GM18526 (cell line): ENCODE results near the gene DIS3L.

Experiments used
- POLR2A ChIP-seq: IDR thresholded peaks from 3 replicates; pipeline ENCODE4 v1.6.1; 2011; ENCODE audit not compliant: insufficient read length; ENCODE audit errors: extremely low read depth

The DIS3L gene

GRCh38 chr15:66292571-66293418 is 573 bp upstream of the DIS3L start:
- TF ChIP-seq POLR2A = no peak

GRCh38 chr15:66294157-66294931 is 976 bp downstream of the DIS3L start:
- no peak for TF ChIP-seq POLR2A

- no peak for TF ChIP-seq POLR2A
Observed at GRCh38 chr15:66294932-66295235, 1.5 kb downstream of the DIS3L start.

GRCh38 chr15:66296186-66296585 is 2.8 kb downstream of the DIS3L start:
- TF ChIP-seq POLR2A = no peak

- no peak for TF ChIP-seq POLR2A
Observed at GRCh38 chr15:66298803-66299251, 5.5 kb downstream of the DIS3L start.

GRCh38 chr15:66302489-66303278 is 9.3 kb downstream of the DIS3L start:
- no peak for TF ChIP-seq POLR2A

- no peak for TF ChIP-seq POLR2A
Observed at GRCh38 chr15:66306381-66306780, 13.0 kb downstream of the DIS3L start.

GRCh38 chr15:66308531-66308930 is 15.2 kb downstream of the DIS3L start:
- no peak for TF ChIP-seq POLR2A

GRCh38 chr15:66309828-66310227 is 16.5 kb downstream of the DIS3L start:
- no peak for TF ChIP-seq POLR2A

GRCh38 chr15:66310786-66311185 is 17.4 kb downstream of the DIS3L start:
- TF ChIP-seq POLR2A = no peak

GRCh38 chr15:66312144-66312543 is 18.8 kb downstream of the DIS3L start:
- TF ChIP-seq POLR2A = no peak

- no peak for TF ChIP-seq POLR2A
Observed at GRCh38 chr15:66323312-66323928, 30.1 kb downstream of the DIS3L start.

GRCh38 chr15:66326051-66326450 is 32.7 kb downstream of the DIS3L start:
- no peak for TF ChIP-seq POLR2A

- no peak for TF ChIP-seq POLR2A
Observed at GRCh38 chr15:66327736-66328135, 34.4 kb downstream of the DIS3L start.

GRCh38 chr15:66328771-66329170 is 35.4 kb downstream of the DIS3L start:
- TF ChIP-seq POLR2A = no peak
